GM13977 (cell line): ENCODE measurements around the gene WNT9B.

Experiments
- DNase-seq: peaks from one replicate; pipeline ENCODE4 v3.0.0; 2012; ENCODE audit warnings: low spot score
- CTCF ChIP-seq: IDR thresholded peaks from 2 replicates; pipeline ENCODE4 v1.5.1; 2012; ENCODE audit warnings: mild to moderate bottlenecking, control low read depth; ENCODE audit not compliant: insufficient read depth; ENCODE audit errors: extremely low read depth, missing control alignments
- in situ Hi-C: fragments of 300-500 bp; cut with MboI; formaldehyde crosslinking; loops from one replicate; pipeline ENCODE4 v1.12.0; 2022; ENCODE audit warnings: low sequenced_read_pairs, low pct_unique_long_range_greater_than_20kb, mixed read lengths, inconsistent platforms; ENCODE audit not compliant: unreplicated experiment

Gene WNT9B

GRCh38 chr17:46811978-46812583, 39.3 kb upstream of the WNT9B start:
- TF ChIP-seq CTCF, result no peak
- in situ Hi-C loops, result loop anchor here (25.0 kb wide), 1 partner anchor 100 kb away; no protein-coding TSS in a partner anchor
- no peak for DNase-seq

- DNase-seq, result no peak
- no peak for TF ChIP-seq CTCF
- in situ Hi-C loops, result loop anchor here (25.0 kb wide), 1 partner anchor 100 kb away; no protein-coding TSS in a partner anchor
Measured at GRCh38 chr17:46812624-46813318, 38.6 kb upstream of the WNT9B start.

GRCh38 chr17:46813920-46814319, 37.5 kb upstream of the WNT9B start:
- DNase-seq, result no peak
- TF ChIP-seq CTCF, result no peak
- in situ Hi-C loops, result loop anchor here (25.0 kb wide), 1 partner anchor 102 kb away; no protein-coding TSS in a partner anchor

DNA sequence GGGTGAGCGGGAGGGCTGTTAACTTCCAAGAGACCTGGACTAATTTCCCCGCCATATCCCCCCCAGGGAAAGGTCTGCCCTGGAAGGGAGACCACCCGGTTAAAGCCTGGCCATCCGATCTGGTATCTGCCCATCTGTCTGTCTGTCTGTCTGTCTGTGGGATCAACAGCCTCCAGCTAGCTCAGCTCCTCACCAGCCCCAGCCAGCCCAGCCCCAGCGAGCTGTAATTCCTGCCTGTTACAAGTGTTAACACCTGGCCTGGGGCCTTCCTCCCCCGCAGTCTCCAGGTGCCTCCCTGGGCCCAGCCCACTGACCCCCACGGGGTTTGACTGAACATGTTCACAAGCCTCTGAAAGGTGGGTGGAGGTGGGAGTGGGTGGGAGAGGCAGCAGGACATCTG, 36.9 kb upstream of the WNT9B start:
- no peak for TF ChIP-seq CTCF
- in situ Hi-C loops, result loop anchor here (25.0 kb wide), 1 partner anchor 102 kb away; no protein-coding TSS in a partner anchor
- no peak for DNase-seq

DNA sequence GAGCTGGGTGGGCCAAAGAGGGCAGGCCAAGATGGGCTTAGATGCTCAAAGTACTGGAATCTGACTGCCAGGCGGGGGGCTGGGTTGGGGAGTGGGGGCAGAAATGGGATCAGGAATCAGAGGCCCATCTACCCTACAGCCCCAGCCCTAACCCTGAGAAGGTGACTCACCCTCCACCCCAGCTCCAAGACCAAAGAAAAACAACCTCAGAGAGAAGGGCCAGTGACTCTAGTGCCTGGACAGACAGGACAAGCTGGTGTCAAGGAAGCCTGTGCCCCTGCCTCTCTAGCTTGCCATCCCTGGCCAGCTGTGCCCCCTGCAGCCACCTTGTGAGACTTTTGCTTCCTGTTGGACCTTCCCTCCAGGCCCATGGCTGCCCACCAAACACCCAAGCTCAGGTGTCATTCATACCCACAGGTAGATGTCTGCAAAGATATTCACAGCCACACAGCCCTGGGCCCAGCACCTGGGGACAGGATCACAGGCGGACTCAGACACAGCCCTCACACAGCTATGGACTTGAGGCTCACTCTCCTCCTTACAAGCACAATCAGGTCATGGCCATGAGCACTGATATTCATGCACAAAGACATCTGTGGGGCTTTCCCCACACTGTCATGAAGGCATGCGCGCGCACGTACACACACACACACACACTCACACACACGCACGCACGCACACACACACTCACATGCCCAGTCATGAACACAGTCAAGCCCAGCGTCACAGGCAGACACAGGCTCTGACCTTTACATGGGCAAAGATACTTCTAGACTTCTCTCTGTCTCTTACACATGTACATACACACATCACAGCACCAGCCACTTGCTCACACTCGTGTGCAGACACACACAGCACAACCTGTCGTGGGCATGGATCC, 35.7 kb upstream of the WNT9B start:
- in situ Hi-C loops, result loop anchor here (25.0 kb wide), 1 partner anchor 103 kb away; no protein-coding TSS in a partner anchor
- TF ChIP-seq CTCF, result no peak

More for the DNA sequence above, 35.7 kb upstream of the WNT9B start:
- DNase-seq, result no peak
